ENCODE results near the gene NISCH.

The NISCH gene

GRCh38 chr3:52455283-52456168 lies at the start of gene NISCH:
NISCH (plus strand) TSS chr3:52455604; CDS start chr3:52455642, 38 bp downstream.
- DNase-seq, result peak; percentile 99

- no peak for DNase-seq
Measured at GRCh38 chr3:52406231-52406661, 49.2 kb upstream of the NISCH start.

GRCh38 chr3:52406791-52407510 lies 48.5 kb upstream of the NISCH start:
- DNase-seq, result no peak

- DNase-seq, result no peak
Measured at GRCh38 chr3:52407779-52408178, 47.6 kb upstream of the NISCH start.

- DNase-seq, result no peak
Measured at GRCh38 chr3:52408466-52408865, 46.9 kb upstream of the NISCH start.

GRCh38 chr3:52415800-52416199 lies 39.6 kb upstream of the NISCH start:
- DNase-seq, result no peak

- DNase-seq, result no peak
Measured at GRCh38 chr3:52420388-52420787, 35.0 kb upstream of the NISCH start.

GRCh38 chr3:52422669-52423068 lies 32.7 kb upstream of the NISCH start:
- no peak for DNase-seq

GRCh38 chr3:52423173-52423572 lies 32.2 kb upstream of the NISCH start:
- no peak for DNase-seq

- no peak for DNase-seq
Measured at GRCh38 chr3:52428151-52429005, 27.0 kb upstream of the NISCH start.

- no peak for DNase-seq
Measured at GRCh38 chr3:52429031-52429430, 26.4 kb upstream of the NISCH start.

GRCh38 chr3:52429779-52430415 lies 25.5 kb upstream of the NISCH start:
- DNase-seq, result no peak

- DNase-seq, result no peak
Measured at GRCh38 chr3:52430416-52430810, 25.0 kb upstream of the NISCH start.

GRCh38 chr3:52431459-52432223 lies 23.8 kb upstream of the NISCH start:
- no peak for DNase-seq

GRCh38 chr3:52432225-52432624 lies 23.2 kb upstream of the NISCH start:
- DNase-seq, result no peak

GRCh38 chr3:52432691-52433141 lies 22.7 kb upstream of the NISCH start:
- no peak for DNase-seq

- DNase-seq, result no peak
Measured at GRCh38 chr3:52433328-52433995, 21.9 kb upstream of the NISCH start.

- DNase-seq, result no peak
Measured at GRCh38 chr3:52433996-52434479, 21.4 kb upstream of the NISCH start.

GRCh38 chr3:52434491-52435115 lies 20.8 kb upstream of the NISCH start:
- DNase-seq, result no peak

Measured in activated T-cell treated with anti-CD3 and anti-CD28 coated beads for 4 hours (primary cell).